ENCODE results near the gene SNTG2.

Gene SNTG2

DNA sequence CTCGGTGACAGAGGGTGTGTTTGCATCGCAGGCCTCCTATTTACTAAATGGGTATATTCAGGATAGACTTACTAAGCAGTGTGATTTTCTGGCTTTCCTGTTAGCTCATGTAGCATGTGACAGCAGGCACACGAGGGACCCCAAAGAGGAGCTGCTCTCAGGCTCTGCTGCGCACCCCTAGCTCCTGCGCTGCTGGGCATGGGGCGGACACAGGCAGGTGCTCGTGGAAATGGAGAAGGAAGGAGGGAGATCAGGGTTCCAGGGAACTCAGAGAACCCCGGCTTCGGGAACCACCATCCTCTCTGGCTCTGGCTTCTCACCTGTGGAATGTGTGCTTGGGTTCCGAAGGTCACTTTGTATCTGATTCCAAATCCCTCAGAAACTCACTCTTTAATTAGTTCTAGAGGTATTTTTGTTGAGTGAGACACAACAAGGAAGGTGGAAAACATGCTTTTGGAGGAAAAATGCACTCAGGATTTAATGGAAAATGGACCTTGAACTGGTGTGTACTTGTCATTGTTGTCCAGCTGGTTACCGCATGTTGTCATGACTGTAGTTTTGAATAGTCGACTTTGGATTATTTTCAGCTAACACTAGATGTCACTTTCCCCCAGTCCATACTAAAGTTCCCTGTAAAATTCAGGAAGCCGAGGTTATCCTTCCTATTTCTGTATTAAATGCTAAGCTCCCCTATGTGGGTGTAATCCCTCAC, 3.5 kb downstream of the SNTG2 start:
- no peak for DNase-seq (ENCODE audit: low read depth)

- DNase-seq (ENCODE audit: low read depth), result no peak
Observed at GRCh38 chr2:954687-955000, 4.0 kb downstream of the SNTG2 start.

DNA sequence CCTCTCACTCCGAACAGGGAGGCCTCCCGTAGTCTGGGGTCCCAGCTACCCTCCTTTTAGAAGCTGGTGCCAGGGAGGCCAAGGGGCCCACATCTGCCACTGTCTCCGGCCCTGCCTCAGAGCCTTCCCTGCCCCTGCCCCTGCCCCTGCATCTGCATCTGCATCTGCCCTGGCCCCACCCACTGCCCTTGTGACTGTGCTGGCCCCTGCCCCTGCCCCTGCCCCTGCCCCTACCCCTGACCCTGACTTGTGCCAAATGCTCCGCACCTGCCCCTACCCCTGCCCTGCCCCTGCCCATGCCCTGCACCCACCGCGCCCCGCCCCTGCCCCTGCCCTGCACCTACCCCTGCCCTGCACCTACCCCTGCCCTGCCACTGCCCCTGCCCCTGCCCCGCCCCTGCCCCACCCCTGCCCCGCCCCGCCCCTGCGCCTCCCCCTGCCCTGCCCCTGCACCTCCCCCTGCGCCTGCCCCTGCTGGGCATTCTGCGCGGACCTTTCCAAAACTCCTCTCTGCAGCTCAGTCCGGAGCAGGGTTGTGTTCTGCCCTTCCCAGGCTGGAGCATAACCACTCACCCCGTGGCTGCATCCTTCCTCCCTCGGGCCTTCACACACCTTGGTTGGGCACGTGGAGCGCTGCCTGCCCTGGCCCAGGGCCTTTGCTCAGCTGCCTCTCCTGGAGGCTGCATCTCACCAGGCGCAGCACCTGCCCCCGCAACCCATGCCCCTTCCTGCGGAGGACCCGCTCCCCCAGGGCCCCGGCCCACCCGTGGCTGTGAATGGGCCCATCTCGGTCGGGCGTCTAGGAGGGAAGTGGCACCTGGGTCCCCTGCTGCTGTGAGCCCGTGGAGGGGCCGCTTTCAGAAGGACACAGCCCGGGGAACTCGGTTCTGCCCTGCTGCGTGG, 5.4 kb downstream of the SNTG2 start:
- DNase-seq (ENCODE audit: low read depth), result no peak

GRCh38 chr2:959457-959856, 8.8 kb downstream of the SNTG2 start:
- no peak for DNase-seq (ENCODE audit: low read depth)

DNA sequence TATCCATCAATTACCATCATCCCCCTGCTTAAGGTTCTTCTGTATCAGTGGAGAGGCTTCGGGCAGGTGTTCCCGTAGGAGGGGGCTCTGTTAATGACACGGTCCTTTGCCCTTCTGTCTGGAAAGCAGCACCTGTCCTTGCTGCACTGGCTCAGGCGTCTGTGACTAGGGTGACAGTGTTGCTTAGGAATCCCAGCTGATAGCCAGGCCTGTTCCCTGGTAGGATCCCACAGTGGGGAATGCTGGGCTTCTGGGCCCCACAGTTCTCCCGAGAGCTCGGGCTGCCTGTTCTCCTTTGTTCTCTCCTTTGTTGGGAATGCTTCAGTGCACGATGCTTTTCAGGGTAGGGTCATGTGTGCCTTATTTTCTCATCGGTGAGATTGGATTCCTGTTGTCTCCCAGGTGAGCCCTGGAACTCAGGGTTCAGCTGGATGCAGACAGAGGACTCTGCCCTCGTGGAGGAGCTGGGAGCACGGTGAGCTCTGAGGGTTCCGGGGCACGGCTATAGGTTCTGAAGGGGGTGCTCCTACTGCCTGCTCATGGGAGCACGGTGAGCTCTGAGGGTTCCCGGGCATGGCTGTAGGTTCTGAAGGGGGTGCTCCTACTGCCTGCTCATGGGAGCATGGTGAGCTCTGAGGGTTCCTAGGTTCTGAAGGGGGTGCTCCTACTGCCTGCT, 9.6 kb downstream of the SNTG2 start:
- DNase-seq (ENCODE audit: low read depth), result no peak

DNA sequence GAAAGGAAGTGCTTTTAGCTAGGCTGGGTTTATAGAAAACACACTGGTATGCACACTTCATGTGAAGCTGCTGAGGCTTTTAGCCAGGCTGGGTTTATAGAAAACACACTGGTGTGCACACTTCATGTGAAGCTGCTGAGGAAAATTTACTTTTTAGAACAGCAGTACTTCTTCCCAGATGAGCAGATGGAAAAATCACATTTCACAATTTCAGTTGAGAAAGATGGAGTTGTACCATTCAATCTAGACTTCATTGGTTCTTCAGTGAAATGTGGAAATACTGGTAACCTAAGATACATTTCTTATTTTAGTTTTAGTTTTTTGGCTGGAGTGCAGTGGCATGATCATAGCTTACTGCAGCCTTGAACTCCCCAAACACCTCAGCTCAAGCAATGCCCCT, 11.1 kb downstream of the SNTG2 start:
- DNase-seq (ENCODE audit: low read depth), result no peak

DNA sequence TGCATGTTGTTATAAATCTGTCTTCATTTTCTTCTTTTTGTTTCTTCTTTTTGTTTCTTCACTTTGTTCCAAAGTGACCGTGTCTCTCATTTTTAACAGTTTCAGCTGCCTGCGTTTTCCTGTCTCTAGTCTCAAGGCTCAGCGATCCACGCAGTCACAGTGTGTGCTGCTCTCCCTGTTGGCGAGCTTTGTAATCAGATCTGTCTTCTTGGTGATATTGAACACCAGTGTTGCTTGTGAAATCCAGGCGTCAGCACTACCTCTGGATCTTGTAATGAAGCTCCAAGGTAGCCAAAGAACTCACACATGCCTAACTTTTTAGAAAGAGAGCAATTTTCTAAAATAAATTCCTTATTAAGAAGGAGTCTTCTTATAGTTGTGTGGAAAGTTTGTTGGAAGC, 13.2 kb downstream of the SNTG2 start:
- no peak for DNase-seq (ENCODE audit: low read depth)

GRCh38 chr2:964562-964961, 13.9 kb downstream of the SNTG2 start:
- DNase-seq (ENCODE audit: low read depth), result no peak

DNA sequence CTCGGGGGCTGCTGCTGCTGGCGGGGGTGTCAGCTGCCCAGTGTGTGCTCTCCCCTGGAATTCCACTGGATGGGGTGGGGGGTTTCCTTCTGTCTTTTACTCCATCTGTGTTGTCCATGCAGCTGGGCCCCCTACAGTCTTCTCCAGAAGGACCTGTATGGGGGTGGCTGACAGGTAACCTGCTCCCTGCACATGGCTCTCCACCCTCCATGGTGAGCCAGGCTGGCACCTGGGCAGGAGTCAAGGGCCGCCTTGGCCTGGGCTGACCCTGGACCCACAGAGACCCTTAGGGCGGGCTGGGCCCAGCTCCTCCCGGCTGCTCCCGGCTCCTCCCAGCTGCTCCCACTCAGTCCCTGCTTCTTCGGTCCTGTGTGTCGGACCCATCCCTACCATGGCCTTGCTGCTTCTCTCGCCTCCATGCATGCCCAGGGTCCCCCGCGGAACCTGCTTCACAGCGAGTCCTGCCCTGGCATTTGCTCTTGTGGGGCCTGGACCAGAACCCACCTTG, 15.0 kb downstream of the SNTG2 start:
- DNase-seq (ENCODE audit: low read depth), result no peak

GRCh38 chr2:973129-973528, 22.5 kb downstream of the SNTG2 start:
- no peak for DNase-seq (ENCODE audit: low read depth)

- no peak for DNase-seq (ENCODE audit: low read depth)
Observed at GRCh38 chr2:974054-974453, 23.4 kb downstream of the SNTG2 start.

DNA sequence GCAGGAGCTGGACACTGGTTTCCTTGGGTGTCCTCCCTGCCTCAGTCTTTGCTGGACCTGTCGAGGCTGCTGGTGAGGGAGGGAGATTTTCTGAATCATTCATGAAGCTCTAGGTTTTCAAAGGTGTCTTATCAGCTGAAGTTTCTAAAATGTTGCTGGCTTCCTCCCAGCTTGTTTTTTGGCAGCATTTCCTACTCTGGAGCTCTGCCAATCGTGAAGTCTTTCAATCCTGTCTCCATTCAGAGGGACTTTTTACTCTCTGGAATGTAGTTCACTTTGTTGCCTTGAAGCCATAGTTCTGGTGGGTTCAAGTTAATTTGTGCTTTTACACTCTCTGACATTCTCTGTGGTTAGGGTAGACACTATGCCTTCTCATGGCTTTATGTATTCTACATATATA, 23.9 kb downstream of the SNTG2 start:
- no peak for DNase-seq (ENCODE audit: low read depth)

DNA sequence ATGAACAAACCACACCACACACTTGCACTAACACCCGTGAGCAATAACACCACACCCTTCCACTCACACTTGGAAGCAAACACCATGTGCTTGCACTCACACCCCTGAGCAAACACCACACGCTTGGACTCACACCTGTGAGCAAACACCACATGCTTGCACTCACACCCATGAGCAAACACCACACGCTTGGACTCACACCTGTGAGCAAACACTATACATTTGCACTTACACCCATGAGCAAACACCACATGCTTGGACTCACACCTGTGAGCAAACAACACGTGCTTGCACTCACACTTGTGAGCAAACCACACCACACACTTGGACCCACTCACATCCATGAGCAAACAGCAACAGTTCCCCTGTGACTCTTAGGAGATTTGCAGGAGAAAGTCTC, 24.4 kb downstream of the SNTG2 start:
- DNase-seq (ENCODE audit: low read depth), result no peak

DNA sequence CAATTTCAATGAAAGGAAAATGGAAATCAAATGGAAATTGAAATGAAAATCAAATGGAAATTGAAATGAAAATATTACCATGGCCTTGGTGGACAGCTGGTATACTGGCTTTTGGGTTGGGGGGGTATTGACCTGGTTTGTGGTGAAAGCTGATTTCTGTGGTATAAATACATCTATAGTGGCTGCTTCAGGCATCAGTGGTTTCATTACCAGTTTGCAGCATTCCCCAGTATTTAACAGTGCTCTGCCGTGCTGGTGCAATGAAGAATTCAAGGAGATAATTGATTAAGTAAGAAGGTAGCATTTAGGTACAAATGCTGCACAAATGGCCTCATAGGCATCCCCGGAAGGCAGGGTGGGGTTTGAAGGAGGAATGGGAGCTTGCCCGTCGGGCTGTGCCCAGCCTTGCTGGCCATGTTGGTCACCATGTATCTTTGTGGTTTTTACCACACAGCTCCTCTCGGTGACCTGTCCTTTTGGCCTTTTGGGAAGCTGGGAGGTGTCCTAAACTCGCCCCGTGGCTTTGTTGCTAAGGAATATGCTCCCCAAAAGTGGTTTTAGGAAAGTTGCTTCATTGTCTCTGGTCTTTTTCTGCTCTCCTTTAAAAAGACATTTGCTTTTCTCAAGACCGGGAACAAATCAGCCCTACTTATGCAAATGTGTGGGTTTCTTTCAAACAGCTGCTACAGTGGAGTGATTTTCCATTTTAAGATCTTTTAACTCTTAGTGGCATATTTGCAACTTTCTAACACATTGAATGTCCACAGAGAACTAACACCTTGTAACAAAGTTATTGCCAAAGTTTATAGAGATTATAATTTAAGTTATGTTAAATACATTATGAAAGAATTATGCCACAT, 28.6 kb downstream of the SNTG2 start:
- DNase-seq (ENCODE audit: low read depth), result no peak

GRCh38 chr2:980176-980575, 29.5 kb downstream of the SNTG2 start:
- no peak for DNase-seq (ENCODE audit: low read depth)

DNA sequence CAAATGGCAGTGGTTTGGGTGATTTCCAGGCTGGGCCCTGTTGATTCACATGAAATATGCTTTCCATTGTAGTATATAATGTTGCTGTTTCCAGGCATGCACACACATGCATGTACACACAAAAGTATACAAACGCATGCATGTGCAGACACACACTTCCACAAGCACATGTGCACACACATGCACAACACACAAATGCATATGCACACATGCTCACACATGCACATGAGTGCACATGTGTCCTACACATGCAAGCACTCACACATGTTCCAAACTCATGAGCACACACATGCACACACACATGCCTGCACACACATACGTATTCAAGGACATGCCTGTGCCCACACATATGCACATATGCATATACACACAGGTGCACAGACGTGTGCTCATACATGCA, 30.6 kb downstream of the SNTG2 start:
- no peak for DNase-seq (ENCODE audit: low read depth)

DNA sequence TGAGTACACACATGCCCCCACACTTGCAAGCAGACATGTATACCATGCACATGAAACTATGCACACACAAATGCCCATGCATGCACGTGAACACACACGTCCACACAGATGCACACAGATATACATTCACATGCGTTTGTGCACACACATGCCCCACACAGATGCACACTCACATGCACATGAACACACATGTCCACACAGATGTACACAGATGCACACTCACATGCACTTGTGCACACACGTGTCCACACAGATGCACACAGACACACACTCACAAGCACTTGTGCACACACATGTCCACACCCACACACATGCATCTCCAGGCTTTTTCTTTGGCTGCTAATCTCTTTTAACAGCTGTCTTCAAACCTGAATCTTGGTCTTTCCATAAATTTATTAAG, 31.1 kb downstream of the SNTG2 start:
- no peak for DNase-seq (ENCODE audit: low read depth)

GRCh38 chr2:985317-985898, 34.8 kb downstream of the SNTG2 start:
- DNase-seq (ENCODE audit: low read depth), result no peak

DNA sequence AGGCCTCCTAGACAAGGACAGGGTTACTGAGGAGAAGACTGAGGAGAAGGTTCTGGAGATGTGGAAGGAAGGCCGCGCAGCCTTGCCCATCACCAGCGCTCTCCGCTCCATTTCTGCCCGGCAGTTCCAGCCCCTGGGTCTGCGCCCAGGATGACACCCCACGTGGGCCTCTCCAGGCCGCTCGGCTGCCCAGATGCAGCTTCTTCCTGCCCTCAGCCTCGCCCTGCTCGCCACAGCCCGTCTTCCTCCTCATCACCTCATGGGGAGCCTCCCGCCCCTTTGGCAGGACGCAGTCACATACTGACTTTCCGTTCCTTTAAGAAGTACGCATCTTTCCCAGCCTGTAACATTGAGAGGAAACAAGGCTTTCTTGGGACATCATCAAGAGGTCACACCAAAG, 37.1 kb downstream of the SNTG2 start:
- no peak for DNase-seq (ENCODE audit: low read depth)

GRCh38 chr2:989781-990467, 39.3 kb downstream of the SNTG2 start:
- no peak for DNase-seq (ENCODE audit: low read depth)

GRCh38 chr2:990970-991369, 40.3 kb downstream of the SNTG2 start:
- no peak for DNase-seq (ENCODE audit: low read depth)

Measured in fibroblast of the conjunctiva (primary cell).